BLaER1 treated with 17β-estradiol and CSF1 and Interleukin-3, amounts not matched to agents 10 nM and 100 nM (cell line): ENCODE results near the gene ANKRD44.
"Not testable (repeated sequence)": the region's sequence is repeated elsewhere in the genome, so short reads cannot be mapped to it uniquely, and the experiment has no call there.

Experiments
- H3K27ac ChIP-seq, 11 experiments: shearing (Covaris generic); formaldehyde crosslinking; 2 replicates each; pipeline ENCODE4 v1.8.1; 2022
- H3K27me3 ChIP-seq, 11 experiments: shearing (Covaris generic); formaldehyde crosslinking; 2 replicates each; pipeline ENCODE4 v1.8.1; 2022
- H3K36me3 ChIP-seq, 11 experiments: shearing (Covaris generic); formaldehyde crosslinking; 2 replicates each; pipeline ENCODE4 v1.8.1; 2022
- H3K4me1 ChIP-seq, 10 experiments: shearing (Covaris generic); formaldehyde crosslinking; 2 replicates each; pipeline ENCODE4 v1.8.1; 2022
- H3K4me2 ChIP-seq, 11 experiments: shearing (Covaris generic); formaldehyde crosslinking; 2 replicates each; pipeline ENCODE4 v1.8.1; 2022
- H3K4me3 ChIP-seq, 10 experiments: shearing (Covaris generic); formaldehyde crosslinking; 2 replicates each; pipeline ENCODE4 v1.8.1; 2022
- H3K9ac ChIP-seq, 11 experiments: shearing (Covaris generic); formaldehyde crosslinking; 2 replicates each; pipeline ENCODE4 v1.8.1; 2022
- H3K9me3 ChIP-seq, 11 experiments: shearing (Covaris generic); formaldehyde crosslinking; replicated peaks in 1 of 11; 2 replicates each; pipeline ENCODE4 v1.8.1; 2022
- H4K20me1 ChIP-seq, 11 experiments: shearing (Covaris generic); formaldehyde crosslinking; 2 replicates each; pipeline ENCODE4 v1.8.1; 2022
- Cebpa-rat ChIP-seq, 11 experiments: shearing (Covaris generic); IDR thresholded peaks; 2 replicates each; pipeline ENCODE4 v1.8.1; 2022

Gene ANKRD44

DNA sequence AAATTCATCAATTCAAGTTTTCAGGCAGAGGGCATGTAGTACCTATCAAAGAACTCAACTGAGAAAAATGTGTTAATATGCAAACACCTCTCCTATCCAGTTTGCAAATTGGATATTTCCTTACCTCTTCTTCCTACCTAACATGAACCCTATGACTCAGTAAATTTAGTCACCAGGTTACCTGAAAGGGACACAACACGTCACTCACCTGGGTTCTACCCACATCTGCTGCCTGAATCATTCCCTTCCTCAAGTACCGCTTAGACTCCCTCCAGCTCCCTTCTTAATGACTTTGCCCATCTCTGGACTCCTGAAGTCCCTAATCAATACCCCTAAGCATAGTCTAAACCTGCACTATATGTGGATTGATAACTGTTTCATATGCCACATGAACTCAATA, 10.4 kb downstream of the ANKRD44 start:
- no peaks in the 10 kb centered on the region for H3K27me3 ChIP-seq
- H3K36me3 ChIP-seq, result peaks cover 0 to 50% (median 0%) of the 10 kb centered on the region in 11 experiments; a peak in 6 of 22 replicates
- no peak overlapping the region for H3K4me3 ChIP-seq
- H4K20me1 ChIP-seq, result peaks cover 0 to 42% (median 0%) of the 10 kb centered on the region in 11 experiments; a peak in 3 of 22 replicates
- no peak for TF ChIP-seq Cebpa-rat (IDR thresholded peaks at IDR 0.05)
- no peaks in the 10 kb centered on the region for H3K9me3 ChIP-seq
- H3K27ac ChIP-seq, result no peak overlapping the region
- peaks cover 0 to 66% (median 21%) of the 10 kb centered on the region in 10 experiments; a peak in 13 of 20 replicates for H3K4me1 ChIP-seq
- H3K4me2 ChIP-seq, result no peak overlapping the region
- H3K9ac ChIP-seq, result no peak overlapping the region

DNA sequence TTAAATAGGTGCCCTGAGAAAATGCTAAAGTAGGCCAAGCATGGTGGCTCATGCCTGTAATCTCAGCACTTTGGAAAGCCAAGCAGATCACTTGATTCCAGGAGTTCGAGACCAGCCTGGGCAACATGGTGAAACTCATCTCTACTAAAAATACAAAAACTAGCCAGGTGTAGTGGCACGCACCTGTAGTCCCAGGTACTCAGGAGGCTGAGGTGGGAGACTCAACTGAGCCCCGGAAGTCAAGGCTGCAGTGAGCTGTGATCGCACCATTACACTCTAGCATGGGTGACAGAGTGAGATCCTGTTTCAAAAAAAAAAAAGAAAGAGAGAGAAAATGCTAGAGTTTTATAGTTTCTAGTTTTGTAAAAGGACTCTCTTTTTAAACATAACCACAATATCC, 12.0 kb downstream of the ANKRD44 start:
- Histone ChIP-seq H3K27ac (no peak overlapping the region; a peak in 1 of 22 replicates), H3K36me3 (peaks cover 0 to 52% (median 0%) of the 10 kb centered on the region in 11 experiments; a peak in 6 of 22 replicates), H3K4me3 (no peak overlapping the region), H3K4me1 (peaks cover 0 to 66% (median 27%) of the 10 kb centered on the region in 10 experiments; a peak in 15 of 20 replicates), H3K9ac (no peak overlapping the region), H4K20me1 (peaks cover 0 to 47% (median 0%) of the 10 kb centered on the region in 11 experiments; a peak in 3 of 22 replicates), H3K27me3 (no peaks in the 10 kb centered on the region), H3K4me2 (peak overlapping the region in 3 of 11 experiments; percentile 54 to 88 (median 80); a peak in 5 of 22 replicates), H3K9me3 (no peaks in the 10 kb centered on the region)
- no peak for TF ChIP-seq Cebpa-rat (IDR thresholded peaks at IDR 0.05)

DNA sequence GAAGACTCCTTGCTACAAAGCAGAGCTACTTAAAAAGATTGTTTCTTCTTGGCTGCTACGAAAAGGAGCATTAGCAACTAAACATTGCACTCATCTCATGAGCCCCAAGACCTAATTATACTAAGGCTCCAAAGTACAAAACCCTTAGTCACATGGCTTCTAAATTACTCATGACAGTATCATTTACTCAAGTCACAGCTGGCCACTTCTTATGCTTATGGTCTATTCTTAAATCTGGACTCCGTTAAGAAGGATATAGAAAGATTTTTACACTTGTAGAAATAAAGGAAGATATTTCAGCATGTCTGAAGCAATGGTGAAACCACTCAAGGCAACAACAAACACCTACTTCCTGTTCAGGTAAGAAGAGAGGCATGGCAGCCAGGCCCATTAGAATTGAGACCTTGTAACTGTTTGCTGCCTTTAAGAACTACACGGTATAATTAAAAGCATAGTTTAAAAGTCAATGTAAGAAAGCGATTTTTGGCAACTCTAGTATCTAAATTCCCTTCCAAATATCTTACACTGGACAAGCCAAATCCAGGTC, 12.7 kb downstream of the ANKRD44 start:
- no peak overlapping the region for H3K4me3 ChIP-seq
- no peaks in the 10 kb centered on the region for H3K9me3 ChIP-seq
- H3K27ac ChIP-seq, result peak overlapping the region in 6 of 11 experiments; percentile 15 to 69 (median 57); a peak in 7 of 22 replicates
- H3K9ac ChIP-seq, result no peak overlapping the region
- peaks cover 0 to 71% (median 35%) of the 10 kb centered on the region in 10 experiments; a peak in 15 of 20 replicates for H3K4me1 ChIP-seq
- H4K20me1 ChIP-seq, result peaks cover 0 to 51% (median 0%) of the 10 kb centered on the region in 11 experiments; a peak in 3 of 22 replicates
- H3K27me3 ChIP-seq, result no peaks in the 10 kb centered on the region
- peaks cover 0 to 49% (median 0%) of the 10 kb centered on the region in 11 experiments; a peak in 6 of 22 replicates for H3K36me3 ChIP-seq
- peak overlapping the region in 7 of 11 experiments; percentile 13 to 88 (median 55); a peak in 12 of 22 replicates for H3K4me2 ChIP-seq
- TF ChIP-seq Cebpa-rat (IDR thresholded peaks at IDR 0.05), result no peak

DNA sequence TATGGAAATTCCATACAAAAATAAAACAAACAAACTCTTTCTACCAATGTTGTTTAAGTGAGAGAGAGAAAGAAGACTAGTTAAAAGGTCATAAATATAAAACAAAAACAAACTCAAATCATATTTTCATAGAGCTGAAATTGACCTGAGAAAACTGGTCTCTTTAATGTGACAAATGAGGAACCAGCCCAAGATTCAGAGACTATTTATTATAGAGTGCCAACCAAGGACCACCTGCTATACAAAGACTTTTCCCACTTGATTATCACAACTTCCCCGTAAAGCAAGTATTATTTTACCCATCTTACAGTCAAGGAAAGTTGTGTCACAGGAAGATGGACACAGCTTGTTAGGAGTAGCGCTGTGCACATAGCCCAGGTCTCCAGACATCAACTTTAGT, 13.3 kb downstream of the ANKRD44 start:
- H4K20me1 ChIP-seq, result peaks cover 0 to 54% (median 0%) of the 10 kb centered on the region in 11 experiments; a peak in 3 of 22 replicates
- no peaks in the 10 kb centered on the region for H3K9me3 ChIP-seq
- peak overlapping the region in 2 of 10 experiments; percentile 18 to 25; a peak in 3 of 20 replicates for H3K4me3 ChIP-seq
- peaks cover 0 to 43% (median 0%) of the 10 kb centered on the region in 11 experiments; a peak in 6 of 22 replicates for H3K36me3 ChIP-seq
- H3K9ac ChIP-seq, result peak overlapping the region in 3 of 11 experiments; percentile 2 to 50 (median 25); a peak in 4 of 22 replicates
- no peaks in the 10 kb centered on the region for H3K27me3 ChIP-seq
- peak overlapping the region in 6 of 11 experiments; percentile 15 to 69 (median 57); a peak in 10 of 22 replicates for H3K27ac ChIP-seq
- no peak for TF ChIP-seq Cebpa-rat (IDR thresholded peaks at IDR 0.05)
- peaks cover 0 to 71% (median 38%) of the 10 kb centered on the region in 10 experiments; a peak in 15 of 20 replicates for H3K4me1 ChIP-seq
- H3K4me2 ChIP-seq, result peak overlapping the region in 7 of 11 experiments; percentile 13 to 88 (median 55); a peak in 13 of 22 replicates

GRCh38 chr2:197296835-197297234, 13.7 kb downstream of the ANKRD44 start:
- Histone ChIP-seq H3K4me2 (peak overlapping the region in 7 of 11 experiments; percentile 13 to 88 (median 55); a peak in 10 of 22 replicates), H3K36me3 (peaks cover 0 to 39% (median 0%) of the 10 kb centered on the region in 11 experiments; a peak in 6 of 22 replicates)

DNA sequence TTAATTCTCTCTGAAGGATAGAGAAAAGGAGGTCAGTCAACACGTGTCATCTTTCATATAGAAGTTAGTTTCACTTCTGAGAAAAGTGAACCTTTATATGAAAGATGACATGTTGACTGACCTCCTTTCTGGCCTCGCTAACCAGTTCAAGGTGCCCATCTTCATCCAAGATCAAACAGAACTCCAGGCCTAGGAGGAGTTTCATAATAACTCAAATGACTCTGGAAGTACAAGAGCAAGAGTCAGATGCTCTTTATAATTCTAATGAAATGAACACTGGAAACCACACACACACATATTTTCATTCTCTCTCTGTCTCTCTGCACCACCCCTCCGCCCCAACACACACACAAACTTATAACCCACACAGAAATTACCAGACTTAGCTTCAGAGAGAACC, 16.3 kb downstream of the ANKRD44 start:
- H3K27ac ChIP-seq, result peak overlapping the region in 4 of 11 experiments; percentile 18 to 65 (median 60); a peak in 7 of 22 replicates
- H3K4me2 ChIP-seq, result peak overlapping the region in 7 of 11 experiments; percentile 31 to 88 (median 66); a peak in 13 of 22 replicates
- TF ChIP-seq Cebpa-rat (IDR thresholded peaks at IDR 0.05), result no peak
- no peak overlapping the region for H3K4me3 ChIP-seq
- H3K9me3 ChIP-seq, result peaks cover 0 to 16% (median 0%) of the 10 kb centered on the region in 11 experiments; a peak in 9 of 22 replicates
- peaks cover 0 to 39% (median 0%) of the 10 kb centered on the region in 11 experiments; a peak in 2 of 22 replicates for H4K20me1 ChIP-seq
- peaks cover 0 to 30% (median 0%) of the 10 kb centered on the region in 11 experiments; a peak in 5 of 22 replicates for H3K36me3 ChIP-seq
- H3K9ac ChIP-seq, result no peak overlapping the region; a peak in 1 of 22 replicates
- H3K27me3 ChIP-seq, result no peaks in the 10 kb centered on the region
- H3K4me1 ChIP-seq, result peaks cover 0 to 79% (median 38%) of the 10 kb centered on the region in 10 experiments; a peak in 15 of 20 replicates

More at GRCh38 chr2:197296835-197297234, 13.7 kb downstream of the ANKRD44 start:
- H3K9me3 ChIP-seq, result peaks cover 0 to 3% (median 0%) of the 10 kb centered on the region in 11 experiments; a peak in 4 of 22 replicates
- no peak for TF ChIP-seq Cebpa-rat (IDR thresholded peaks at IDR 0.05)
- peak overlapping the region in 2 of 10 experiments; percentile 18 to 25; a peak in 3 of 20 replicates for H3K4me3 ChIP-seq
- no peaks in the 10 kb centered on the region for H3K27me3 ChIP-seq
- peaks cover 0 to 69% (median 38%) of the 10 kb centered on the region in 10 experiments; a peak in 15 of 20 replicates for H3K4me1 ChIP-seq
- H3K9ac ChIP-seq, result peak overlapping the region in 4 of 11 experiments; percentile 2 to 50 (median 14); a peak in 5 of 22 replicates
- peak overlapping the region in 6 of 11 experiments; percentile 15 to 69 (median 57); a peak in 10 of 22 replicates for H3K27ac ChIP-seq
- peaks cover 0 to 51% (median 0%) of the 10 kb centered on the region in 11 experiments; a peak in 3 of 22 replicates for H4K20me1 ChIP-seq

DNA sequence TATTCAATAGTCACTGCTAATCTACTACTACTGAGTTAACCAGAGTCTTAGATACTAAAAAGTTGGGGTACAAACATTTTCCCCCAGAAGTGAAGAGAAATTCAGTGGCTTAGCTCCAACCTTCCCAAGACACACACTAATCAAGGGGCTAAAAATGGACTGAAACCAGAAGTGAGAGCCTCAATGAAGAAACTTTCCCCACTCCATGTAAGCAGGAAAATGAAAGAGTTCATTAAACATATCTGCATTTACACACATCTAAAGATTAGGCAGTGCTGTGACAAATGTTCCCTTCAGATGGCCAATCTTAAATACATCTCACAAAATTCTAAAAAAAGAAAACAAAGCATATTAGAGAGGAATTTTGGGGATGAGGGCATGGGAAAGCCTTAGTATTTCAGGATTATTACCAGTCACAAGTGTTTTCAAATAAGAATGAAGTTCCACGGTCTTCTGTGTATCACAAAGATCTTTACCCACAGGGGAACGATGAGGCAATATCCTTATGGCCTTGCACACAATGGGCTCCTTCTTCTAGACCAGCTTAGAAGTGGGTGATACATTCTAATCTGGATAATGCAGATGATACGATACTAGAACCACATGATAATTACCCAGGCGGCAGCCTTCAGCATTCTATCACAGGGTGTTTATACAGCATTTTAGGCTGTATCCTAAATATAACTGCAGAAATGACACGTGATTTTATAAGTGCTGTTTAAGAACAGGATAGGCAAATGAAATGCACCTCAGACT, 17.1 kb downstream of the ANKRD44 start:
- no peaks in the 10 kb centered on the region for H3K27me3 ChIP-seq
- peaks cover 0 to 20% (median 0%) of the 10 kb centered on the region in 11 experiments; a peak in 9 of 22 replicates for H3K9me3 ChIP-seq
- peak overlapping the region in 4 of 11 experiments; percentile 24 to 34 (median 29); a peak in 4 of 22 replicates for H3K9ac ChIP-seq
- peak overlapping the region in 7 of 11 experiments; percentile 7 to 65 (median 56); a peak in 12 of 22 replicates for H3K27ac ChIP-seq
- peaks cover 0 to 76% (median 38%) of the 10 kb centered on the region in 10 experiments; a peak in 15 of 20 replicates for H3K4me1 ChIP-seq
- TF ChIP-seq Cebpa-rat (IDR thresholded peaks at IDR 0.05), result no peak
- H3K36me3 ChIP-seq, result peaks cover 0 to 22% (median 0%) of the 10 kb centered on the region in 11 experiments; a peak in 5 of 22 replicates
- H3K4me2 ChIP-seq, result peak overlapping the region in 8 of 11 experiments; percentile 8 to 88 (median 60); a peak in 15 of 22 replicates
- peak overlapping the region in 1 of 10 experiments; percentile 6; a peak in 1 of 20 replicates for H3K4me3 ChIP-seq
- H4K20me1 ChIP-seq, result peaks cover 0 to 45% (median 0%) of the 10 kb centered on the region in 11 experiments; a peak in 2 of 22 replicates

- Histone ChIP-seq H3K36me3 (peaks cover 0 to 16% (median 0%) of the 10 kb centered on the region in 11 experiments; a peak in 4 of 22 replicates), H4K20me1 (peaks cover 0 to 49% (median 0%) of the 10 kb centered on the region in 11 experiments; a peak in 2 of 22 replicates), H3K4me2 (peak overlapping the region in 6 of 11 experiments; percentile 45 to 88 (median 70); a peak in 10 of 22 replicates), H3K27ac (peak overlapping the region in 5 of 11 experiments; percentile 18 to 65 (median 61); a peak in 8 of 22 replicates), H3K27me3 (no peaks in the 10 kb centered on the region), H3K9ac (peak overlapping the region in 1 of 11 experiments; percentile 27; a peak in 1 of 22 replicates), H3K4me3 (no peak overlapping the region), H3K9me3 (peaks cover 0 to 20% (median 0%) of the 10 kb centered on the region in 11 experiments; a peak in 9 of 22 replicates), H3K4me1 (peaks cover 0 to 70% (median 34%) of the 10 kb centered on the region in 10 experiments; a peak in 15 of 20 replicates)
- TF ChIP-seq Cebpa-rat (IDR thresholded peaks at IDR 0.05), result no peak
Observed at GRCh38 chr2:197292619-197293018, 18.0 kb downstream of the ANKRD44 start.

GRCh38 chr2:197287596-197287932, 23.0 kb downstream of the ANKRD44 start:
- peaks cover 0 to 21% (median 0%) of the 10 kb centered on the region in 11 experiments; a peak in 3 of 22 replicates for H3K36me3 ChIP-seq
- peak overlapping the region in 3 of 11 experiments; percentile 3 to 57 (median 40); a peak in 4 of 22 replicates for H3K4me2 ChIP-seq
- H3K9ac ChIP-seq, H3K27ac ChIP-seq, H3K27me3 ChIP-seq, H3K4me3 ChIP-seq: not testable (repeated sequence)
- H3K4me1 ChIP-seq, result peaks cover 0 to 48% (median 1%) of the 10 kb centered on the region in 10 experiments; a peak in 10 of 20 replicates
- peaks cover 0 to 20% (median 0%) of the 10 kb centered on the region in 11 experiments; a peak in 9 of 22 replicates for H3K9me3 ChIP-seq
- peaks cover 0 to 60% (median 0%) of the 10 kb centered on the region in 11 experiments; a peak in 2 of 22 replicates for H4K20me1 ChIP-seq
